Measurements from ENCODE around the gene TMEM248.

GRCh38 chr7:66933469-66933868, 12.4 kb downstream of the TMEM248 start:
- TF ChIP-seq EZH2 (IDR thresholded peaks at IDR 0.05; ENCODE audit: low read depth, unreplicated experiment) (no peak), POLR2AphosphoS5 (IDR thresholded peaks at IDR 0.05; ENCODE audit: low read depth) (no peak), CREB1 (CRISPR knock-in tag; IDR thresholded peaks at IDR 0.05; ENCODE audit: low read depth) (no peak), EZH2phosphoT487 (IDR thresholded peaks at IDR 0.05; ENCODE audit: unreplicated experiment) (no peak), JUNB (IDR thresholded peaks at IDR 0.05; ENCODE audit: unreplicated experiment) (no peak), NANOG (IDR thresholded peaks at IDR 0.05; ENCODE audit: borderline replicate concordance) (no peak), ZNF331 (CRISPR knock-in tag; IDR thresholded peaks at IDR 0.05; ENCODE audit: low read depth) (no peak), ZNF114 (CRISPR knock-in tag; IDR thresholded peaks at IDR 0.05) (no peak)
- TF ChIP-seq, protein P1, sequence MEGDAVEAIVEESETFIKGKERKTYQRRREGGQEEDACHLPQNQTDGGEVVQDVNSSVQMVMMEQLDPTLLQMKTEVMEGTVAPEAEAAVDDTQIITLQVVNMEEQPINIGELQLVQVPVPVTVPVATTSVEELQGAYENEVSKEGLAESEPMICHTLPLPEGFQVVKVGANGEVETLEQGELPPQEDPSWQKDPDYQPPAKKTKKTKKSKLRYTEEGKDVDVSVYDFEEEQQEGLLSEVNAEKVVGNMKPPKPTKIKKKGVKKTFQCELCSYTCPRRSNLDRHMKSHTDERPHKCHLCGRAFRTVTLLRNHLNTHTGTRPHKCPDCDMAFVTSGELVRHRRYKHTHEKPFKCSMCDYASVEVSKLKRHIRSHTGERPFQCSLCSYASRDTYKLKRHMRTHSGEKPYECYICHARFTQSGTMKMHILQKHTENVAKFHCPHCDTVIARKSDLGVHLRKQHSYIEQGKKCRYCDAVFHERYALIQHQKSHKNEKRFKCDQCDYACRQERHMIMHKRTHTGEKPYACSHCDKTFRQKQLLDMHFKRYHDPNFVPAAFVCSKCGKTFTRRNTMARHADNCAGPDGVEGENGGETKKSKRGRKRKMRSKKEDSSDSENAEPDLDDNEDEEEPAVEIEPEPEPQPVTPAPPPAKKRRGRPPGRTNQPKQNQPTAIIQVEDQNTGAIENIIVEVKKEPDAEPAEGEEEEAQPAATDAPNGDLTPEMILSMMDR (conservative IDR thresholded peaks at IDR 0.05; ENCODE audit: low read depth in 2 of 2): no peak
- TF ChIP-seq, protein P2, sequence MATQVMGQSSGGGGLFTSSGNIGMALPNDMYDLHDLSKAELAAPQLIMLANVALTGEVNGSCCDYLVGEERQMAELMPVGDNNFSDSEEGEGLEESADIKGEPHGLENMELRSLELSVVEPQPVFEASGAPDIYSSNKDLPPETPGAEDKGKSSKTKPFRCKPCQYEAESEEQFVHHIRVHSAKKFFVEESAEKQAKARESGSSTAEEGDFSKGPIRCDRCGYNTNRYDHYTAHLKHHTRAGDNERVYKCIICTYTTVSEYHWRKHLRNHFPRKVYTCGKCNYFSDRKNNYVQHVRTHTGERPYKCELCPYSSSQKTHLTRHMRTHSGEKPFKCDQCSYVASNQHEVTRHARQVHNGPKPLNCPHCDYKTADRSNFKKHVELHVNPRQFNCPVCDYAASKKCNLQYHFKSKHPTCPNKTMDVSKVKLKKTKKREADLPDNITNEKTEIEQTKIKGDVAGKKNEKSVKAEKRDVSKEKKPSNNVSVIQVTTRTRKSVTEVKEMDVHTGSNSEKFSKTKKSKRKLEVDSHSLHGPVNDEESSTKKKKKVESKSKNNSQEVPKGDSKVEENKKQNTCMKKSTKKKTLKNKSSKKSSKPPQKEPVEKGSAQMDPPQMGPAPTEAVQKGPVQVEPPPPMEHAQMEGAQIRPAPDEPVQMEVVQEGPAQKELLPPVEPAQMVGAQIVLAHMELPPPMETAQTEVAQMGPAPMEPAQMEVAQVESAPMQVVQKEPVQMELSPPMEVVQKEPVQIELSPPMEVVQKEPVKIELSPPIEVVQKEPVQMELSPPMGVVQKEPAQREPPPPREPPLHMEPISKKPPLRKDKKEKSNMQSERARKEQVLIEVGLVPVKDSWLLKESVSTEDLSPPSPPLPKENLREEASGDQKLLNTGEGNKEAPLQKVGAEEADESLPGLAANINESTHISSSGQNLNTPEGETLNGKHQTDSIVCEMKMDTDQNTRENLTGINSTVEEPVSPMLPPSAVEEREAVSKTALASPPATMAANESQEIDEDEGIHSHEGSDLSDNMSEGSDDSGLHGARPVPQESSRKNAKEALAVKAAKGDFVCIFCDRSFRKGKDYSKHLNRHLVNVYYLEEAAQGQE (IDR thresholded peaks at IDR 0.05; ENCODE audit: unreplicated experiment): no peak
- TF ChIP-seq, protein P3, sequence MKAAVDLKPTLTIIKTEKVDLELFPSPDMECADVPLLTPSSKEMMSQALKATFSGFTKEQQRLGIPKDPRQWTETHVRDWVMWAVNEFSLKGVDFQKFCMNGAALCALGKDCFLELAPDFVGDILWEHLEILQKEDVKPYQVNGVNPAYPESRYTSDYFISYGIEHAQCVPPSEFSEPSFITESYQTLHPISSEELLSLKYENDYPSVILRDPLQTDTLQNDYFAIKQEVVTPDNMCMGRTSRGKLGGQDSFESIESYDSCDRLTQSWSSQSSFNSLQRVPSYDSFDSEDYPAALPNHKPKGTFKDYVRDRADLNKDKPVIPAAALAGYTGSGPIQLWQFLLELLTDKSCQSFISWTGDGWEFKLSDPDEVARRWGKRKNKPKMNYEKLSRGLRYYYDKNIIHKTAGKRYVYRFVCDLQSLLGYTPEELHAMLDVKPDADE (IDR thresholded peaks at IDR 0.05): no peak
- TF ChIP-seq, protein P4, sequence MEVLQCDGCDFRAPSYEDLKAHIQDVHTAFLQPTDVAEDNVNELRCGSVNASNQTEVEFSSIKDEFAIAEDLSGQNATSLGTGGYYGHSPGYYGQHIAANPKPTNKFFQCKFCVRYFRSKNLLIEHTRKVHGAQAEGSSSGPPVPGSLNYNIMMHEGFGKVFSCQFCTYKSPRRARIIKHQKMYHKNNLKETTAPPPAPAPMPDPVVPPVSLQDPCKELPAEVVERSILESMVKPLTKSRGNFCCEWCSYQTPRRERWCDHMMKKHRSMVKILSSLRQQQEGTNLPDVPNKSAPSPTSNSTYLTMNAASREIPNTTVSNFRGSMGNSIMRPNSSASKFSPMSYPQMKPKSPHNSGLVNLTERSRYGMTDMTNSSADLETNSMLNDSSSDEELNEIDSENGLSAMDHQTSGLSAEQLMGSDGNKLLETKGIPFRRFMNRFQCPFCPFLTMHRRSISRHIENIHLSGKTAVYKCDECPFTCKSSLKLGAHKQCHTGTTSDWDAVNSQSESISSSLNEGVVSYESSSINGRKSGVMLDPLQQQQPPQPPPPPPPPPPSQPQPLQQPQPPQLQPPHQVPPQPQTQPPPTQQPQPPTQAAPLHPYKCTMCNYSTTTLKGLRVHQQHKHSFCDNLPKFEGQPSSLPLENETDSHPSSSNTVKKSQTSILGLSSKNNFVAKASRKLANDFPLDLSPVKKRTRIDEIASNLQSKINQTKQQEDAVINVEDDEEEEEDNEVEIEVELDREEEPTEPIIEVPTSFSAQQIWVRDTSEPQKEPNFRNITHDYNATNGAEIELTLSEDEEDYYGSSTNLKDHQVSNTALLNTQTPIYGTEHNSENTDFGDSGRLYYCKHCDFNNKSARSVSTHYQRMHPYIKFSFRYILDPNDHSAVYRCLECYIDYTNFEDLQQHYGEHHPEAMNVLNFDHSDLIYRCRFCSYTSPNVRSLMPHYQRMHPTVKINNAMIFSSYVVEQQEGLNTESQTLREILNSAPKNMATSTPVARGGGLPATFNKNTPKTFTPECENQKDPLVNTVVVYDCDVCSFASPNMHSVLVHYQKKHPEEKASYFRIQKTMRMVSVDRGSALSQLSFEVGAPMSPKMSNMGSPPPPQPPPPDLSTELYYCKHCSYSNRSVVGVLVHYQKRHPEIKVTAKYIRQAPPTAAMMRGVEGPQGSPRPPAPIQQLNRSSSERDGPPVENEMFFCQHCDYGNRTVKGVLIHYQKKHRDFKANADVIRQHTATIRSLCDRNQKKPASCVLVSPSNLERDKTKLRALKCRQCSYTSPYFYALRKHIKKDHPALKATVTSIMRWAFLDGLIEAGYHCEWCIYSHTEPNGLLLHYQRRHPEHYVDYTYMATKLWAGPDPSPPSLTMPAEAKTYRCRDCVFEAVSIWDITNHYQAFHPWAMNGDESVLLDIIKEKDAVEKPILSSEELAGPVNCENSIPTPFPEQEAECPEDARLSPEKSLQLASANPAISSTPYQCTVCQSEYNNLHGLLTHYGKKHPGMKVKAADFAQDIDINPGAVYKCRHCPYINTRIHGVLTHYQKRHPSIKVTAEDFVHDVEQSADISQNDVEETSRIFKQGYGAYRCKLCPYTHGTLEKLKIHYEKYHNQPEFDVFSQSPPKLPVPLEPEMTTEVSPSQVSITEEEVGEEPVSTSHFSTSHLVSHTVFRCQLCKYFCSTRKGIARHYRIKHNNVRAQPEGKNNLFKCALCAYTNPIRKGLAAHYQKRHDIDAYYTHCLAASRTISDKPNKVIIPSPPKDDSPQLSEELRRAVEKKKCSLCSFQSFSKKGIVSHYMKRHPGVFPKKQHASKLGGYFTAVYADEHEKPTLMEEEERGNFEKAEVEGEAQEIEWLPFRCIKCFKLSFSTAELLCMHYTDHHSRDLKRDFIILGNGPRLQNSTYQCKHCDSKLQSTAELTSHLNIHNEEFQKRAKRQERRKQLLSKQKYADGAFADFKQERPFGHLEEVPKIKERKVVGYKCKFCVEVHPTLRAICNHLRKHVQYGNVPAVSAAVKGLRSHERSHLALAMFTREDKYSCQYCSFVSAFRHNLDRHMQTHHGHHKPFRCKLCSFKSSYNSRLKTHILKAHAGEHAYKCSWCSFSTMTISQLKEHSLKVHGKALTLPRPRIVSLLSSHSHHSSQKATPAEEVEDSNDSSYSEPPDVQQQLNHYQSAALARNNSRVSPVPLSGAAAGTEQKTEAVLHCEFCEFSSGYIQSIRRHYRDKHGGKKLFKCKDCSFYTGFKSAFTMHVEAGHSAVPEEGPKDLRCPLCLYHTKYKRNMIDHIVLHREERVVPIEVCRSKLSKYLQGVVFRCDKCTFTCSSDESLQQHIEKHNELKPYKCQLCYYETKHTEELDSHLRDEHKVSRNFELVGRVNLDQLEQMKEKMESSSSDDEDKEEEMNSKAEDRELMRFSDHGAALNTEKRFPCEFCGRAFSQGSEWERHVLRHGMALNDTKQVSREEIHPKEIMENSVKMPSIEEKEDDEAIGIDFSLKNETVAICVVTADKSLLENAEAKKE (CRISPR knock-in tag; IDR thresholded peaks at IDR 0.05): no peak
